ENCODE measurements around the gene DENND2A. TPM values are rescaled to one million over a fixed set of nuclear protein-coding genes. Genes with fewer than 3 reads are reported as not detected.

DENND2A gene
- total RNA-seq, 2 experiments from 2014 or later = not detected

- H3K27me3 Mint-ChIP-seq = peaks cover 36% of the 10 kb centered on the region
- DNase-seq = no peak
- no peak overlapping the region for H3K27ac Mint-ChIP-seq
- no peaks in the 10 kb centered on the region for H3K9me3 Mint-ChIP-seq
- no peak overlapping the region for H3K4me3 Mint-ChIP-seq
- ChIA-PET CTCF (no interaction called here), POLR2A (no interaction called here)
- peaks cover 4% of the 10 kb centered on the region for H3K4me1 Mint-ChIP-seq
- no peaks in the 10 kb centered on the region for H3K36me3 Mint-ChIP-seq (ENCODE audit: low read depth)
Measured at GRCh38 chr7:140597428-140597949, 43.1 kb downstream of the DENND2A start.

GRCh38 chr7:140596519-140597427 lies 43.8 kb downstream of the DENND2A start:
- ChIA-PET POLR2A (no interaction called here), CTCF (interaction anchor here (1.4 kb wide), 1 partner anchor 57 kb away, joined by 3 read pairs; no protein-coding TSS in a partner anchor)
- Mint-ChIP-seq H3K9me3 (no peaks in the 10 kb centered on the region), H3K27me3 (peaks cover 33% of the 10 kb centered on the region), H3K27ac (no peak overlapping the region), H3K4me3 (no peak overlapping the region), H3K4me1 (peaks cover 4% of the 10 kb centered on the region), H3K36me3 (ENCODE audit: low read depth) (no peaks in the 10 kb centered on the region)
- DNase-seq = no peak

GRCh38 chr7:140595468-140596092 lies 45.0 kb downstream of the DENND2A start:
- Mint-ChIP-seq H3K27me3 (peaks cover 33% of the 10 kb centered on the region), H3K9me3 (no peaks in the 10 kb centered on the region), H3K4me1 (peaks cover 4% of the 10 kb centered on the region), H3K27ac (no peak overlapping the region), H3K4me3 (no peak overlapping the region), H3K36me3 (ENCODE audit: low read depth) (no peaks in the 10 kb centered on the region)
- DNase-seq = no peak
- ChIA-PET CTCF (interaction anchor here (1.4 kb wide), 1 partner anchor 58 kb away, joined by 3 read pairs; no protein-coding TSS in a partner anchor), POLR2A (no interaction called here)

- Mint-ChIP-seq H3K9me3 (no peaks in the 10 kb centered on the region), H3K4me1 (peaks cover 4% of the 10 kb centered on the region), H3K27me3 (peaks cover 24% of the 10 kb centered on the region), H3K27ac (no peak overlapping the region), H3K36me3 (ENCODE audit: low read depth) (no peaks in the 10 kb centered on the region), H3K4me3 (no peak overlapping the region)
- no peak for DNase-seq
- ChIA-PET CTCF (no interaction called here), POLR2A (no interaction called here)
Measured at GRCh38 chr7:140594131-140594691, 46.4 kb downstream of the DENND2A start.

GRCh38 chr7:140593672-140593982 lies 47.0 kb downstream of the DENND2A start:
- POLR2A ChIA-PET = no interaction called here
- Mint-ChIP-seq H3K36me3 (ENCODE audit: low read depth) (no peaks in the 10 kb centered on the region), H3K27me3 (peaks cover 24% of the 10 kb centered on the region), H3K4me1 (peaks cover 4% of the 10 kb centered on the region), H3K4me3 (no peak overlapping the region), H3K9me3 (no peaks in the 10 kb centered on the region), H3K27ac (no peak overlapping the region)
- DNase-seq = no peak
- CTCF ChIA-PET = no interaction called here

GRCh38 chr7:140592964-140593671 lies 47.5 kb downstream of the DENND2A start:
- DNase-seq = no peak
- no peaks in the 10 kb centered on the region for H3K9me3 Mint-ChIP-seq
- CTCF ChIA-PET = interaction anchor here (0.6 kb wide), 1 partner anchor 226 kb away, joined by 4 read pairs; no protein-coding TSS in a partner anchor

GRCh38 chr7:140591180-140591902 lies 49.3 kb downstream of the DENND2A start:
- CTCF ChIA-PET = no interaction called here
- no peaks in the 10 kb centered on the region for H3K36me3 Mint-ChIP-seq (ENCODE audit: low read depth)
- H3K27me3 Mint-ChIP-seq = peaks cover 16% of the 10 kb centered on the region
- no peaks in the 10 kb centered on the region for H3K9me3 Mint-ChIP-seq
- no peak overlapping the region for H3K27ac Mint-ChIP-seq
- POLR2A ChIA-PET = no interaction called here
- no peak overlapping the region for H3K4me3 Mint-ChIP-seq
- peaks cover 4% of the 10 kb centered on the region for H3K4me1 Mint-ChIP-seq
- DNase-seq = no peak

More at GRCh38 chr7:140592964-140593671, 47.5 kb downstream of the DENND2A start:
- no peak overlapping the region for H3K4me3 Mint-ChIP-seq
- H3K27me3 Mint-ChIP-seq = peaks cover 24% of the 10 kb centered on the region
- H3K4me1 Mint-ChIP-seq = peaks cover 4% of the 10 kb centered on the region
- no peaks in the 10 kb centered on the region for H3K36me3 Mint-ChIP-seq (ENCODE audit: low read depth)
- POLR2A ChIA-PET = no interaction called here
- no peak overlapping the region for H3K27ac Mint-ChIP-seq

- POLR2A ChIA-PET = no interaction called here
- H3K4me1 Mint-ChIP-seq = no peaks in the 10 kb centered on the region
- peaks cover 3% of the 10 kb centered on the region for H3K27me3 Mint-ChIP-seq
- CTCF ChIA-PET = interaction anchor here (1.0 kb wide), 1 partner anchor 111 kb away, joined by 3 read pairs; no protein-coding TSS in a partner anchor
- no peak overlapping the region for H3K27ac Mint-ChIP-seq
- no peaks in the 10 kb centered on the region for H3K36me3 Mint-ChIP-seq (ENCODE audit: low read depth)
- no peaks in the 10 kb centered on the region for H3K9me3 Mint-ChIP-seq
- no peak overlapping the region for H3K4me3 Mint-ChIP-seq
- no peak for DNase-seq
Measured at GRCh38 chr7:140587243-140587642, 53.4 kb downstream of the DENND2A start.

- ChIA-PET POLR2A (no interaction called here), CTCF (interaction anchor here (1.0 kb wide), 1 partner anchor 110 kb away, joined by 3 read pairs; no protein-coding TSS in a partner anchor)
- Mint-ChIP-seq H3K4me3 (no peak overlapping the region), H3K4me1 (no peaks in the 10 kb centered on the region), H3K9me3 (no peaks in the 10 kb centered on the region), H3K27ac (no peak overlapping the region), H3K36me3 (ENCODE audit: low read depth) (no peaks in the 10 kb centered on the region), H3K27me3 (peaks cover 3% of the 10 kb centered on the region)
- no peak for DNase-seq
Measured at GRCh38 chr7:140586516-140586915, 54.1 kb downstream of the DENND2A start.

GRCh38 chr7:140585333-140585732 lies 55.3 kb downstream of the DENND2A start:
- Mint-ChIP-seq H3K36me3 (ENCODE audit: low read depth) (no peaks in the 10 kb centered on the region), H3K4me1 (no peaks in the 10 kb centered on the region), H3K27ac (no peak overlapping the region), H3K27me3 (peaks cover 3% of the 10 kb centered on the region), H3K9me3 (no peaks in the 10 kb centered on the region), H3K4me3 (no peak overlapping the region)
- ChIA-PET POLR2A (no interaction called here), CTCF (no interaction called here)
- no peak for DNase-seq

- peaks cover 3% of the 10 kb centered on the region for H3K27me3 Mint-ChIP-seq
- ChIA-PET CTCF (no interaction called here), POLR2A (no interaction called here)
- H3K4me1 Mint-ChIP-seq = no peaks in the 10 kb centered on the region
- no peaks in the 10 kb centered on the region for H3K36me3 Mint-ChIP-seq (ENCODE audit: low read depth)
- no peak for DNase-seq
- H3K9me3 Mint-ChIP-seq = no peaks in the 10 kb centered on the region
- no peak overlapping the region for H3K4me3 Mint-ChIP-seq
- H3K27ac Mint-ChIP-seq = no peak overlapping the region
Measured at GRCh38 chr7:140584195-140584851, 56.3 kb downstream of the DENND2A start.

GRCh38 chr7:140581411-140581810 lies 59.2 kb downstream of the DENND2A start:
- POLR2A ChIA-PET = no interaction called here
- H3K4me1 Mint-ChIP-seq = no peaks in the 10 kb centered on the region
- no peak for DNase-seq
- H3K9me3 Mint-ChIP-seq = no peaks in the 10 kb centered on the region
- H3K4me3 Mint-ChIP-seq = no peak overlapping the region
- no peaks in the 10 kb centered on the region for H3K36me3 Mint-ChIP-seq (ENCODE audit: low read depth)
- CTCF ChIA-PET = no interaction called here
- peaks cover 5% of the 10 kb centered on the region for H3K27me3 Mint-ChIP-seq
- no peak overlapping the region for H3K27ac Mint-ChIP-seq

Data from activated CD4-positive, alpha-beta memory T cell treated with anti-CD3 and anti-CD28 coated beads, Interleukin-2, amount 10 ng/mL, durations not matched to agents 7 days and 5 days (primary cell).